Brain microvascular endothelial cell (primary cell): ENCODE results near the gene DONSON.

ENCODE experiments used
- DNase-seq: peaks from one replicate; pipeline ENCODE4 v3.0.0-alpha.2; 2020
- H3K27ac ChIP-seq: fragments of 250-450 bp; sonication (Bioruptor Pico); 2 replicates; pipeline ENCODE4 v1.5.1; 2020; ENCODE audit warnings: mild to moderate bottlenecking, moderate library complexity
- H3K27me3 ChIP-seq: fragments of 250-450 bp; sonication (Bioruptor Pico); replicated peaks from 2 replicates; pipeline ENCODE4 v1.5.1; 2020; ENCODE audit warnings: mild to moderate bottlenecking
- H3K36me3 ChIP-seq: fragments of 250-450 bp; sonication (Bioruptor Pico); replicated peaks from 2 replicates; pipeline ENCODE4 v1.5.1; 2020; ENCODE audit warnings: mild to moderate bottlenecking
- H3K4me3 ChIP-seq: 2 replicates; pipeline ENCODE4 v1.5.1; 2011; ENCODE audit warnings: low read depth, mild to moderate bottlenecking, control low read depth, low read length, moderate library complexity
- in situ Hi-C: cut with HindIII; loops from 2 replicates; pipeline ENCODE4 v1.10.0; 2017; ENCODE audit warnings: low sequenced_read_pairs, low pct_ligation_motif_present
- TF ChIP-seq, protein P1 (sequence below): IDR thresholded peaks from 2 replicates; pipeline ENCODE4 v1.5.1; 2011; ENCODE audit warnings: low read depth, mild to moderate bottlenecking, moderate library complexity, low read length, control low read depth, inconsistent platforms; ENCODE audit errors: missing control alignments

Gene DONSON

DNA sequence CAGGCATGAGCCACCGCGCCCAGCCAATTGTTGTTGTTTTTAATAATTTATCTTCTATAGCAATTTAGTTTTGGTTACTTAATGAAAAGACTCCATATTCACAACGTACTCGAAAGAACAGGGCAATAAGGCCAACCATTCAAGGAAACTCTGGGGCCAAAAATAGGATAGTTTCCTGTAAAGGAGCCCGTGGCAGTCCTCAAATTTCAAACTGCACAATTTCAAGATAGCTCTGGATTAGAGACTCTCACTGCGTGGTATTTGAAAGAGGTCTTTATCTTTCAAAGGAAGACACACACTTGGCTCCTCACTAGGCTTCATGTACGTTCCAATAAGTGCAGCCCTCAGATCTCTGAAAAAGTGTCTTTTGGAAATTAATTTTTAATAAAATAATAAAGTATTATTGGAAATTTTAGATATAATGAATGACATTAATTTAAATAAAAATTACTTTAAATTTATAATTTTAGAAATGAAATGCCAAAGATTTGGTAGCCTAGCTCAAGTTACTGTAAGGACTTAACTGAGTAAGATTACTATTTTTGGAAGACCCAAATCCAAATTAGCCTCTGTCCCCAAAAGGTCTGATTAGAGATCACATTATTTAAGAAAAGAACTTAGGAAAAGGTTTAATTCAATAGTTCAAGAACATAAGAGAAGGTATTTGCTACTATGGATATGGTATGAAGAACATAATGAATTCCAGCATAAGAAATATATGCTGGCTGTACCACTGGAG, 22.7 kb upstream of the DONSON start:
- TF ChIP-seq, protein P1, sequence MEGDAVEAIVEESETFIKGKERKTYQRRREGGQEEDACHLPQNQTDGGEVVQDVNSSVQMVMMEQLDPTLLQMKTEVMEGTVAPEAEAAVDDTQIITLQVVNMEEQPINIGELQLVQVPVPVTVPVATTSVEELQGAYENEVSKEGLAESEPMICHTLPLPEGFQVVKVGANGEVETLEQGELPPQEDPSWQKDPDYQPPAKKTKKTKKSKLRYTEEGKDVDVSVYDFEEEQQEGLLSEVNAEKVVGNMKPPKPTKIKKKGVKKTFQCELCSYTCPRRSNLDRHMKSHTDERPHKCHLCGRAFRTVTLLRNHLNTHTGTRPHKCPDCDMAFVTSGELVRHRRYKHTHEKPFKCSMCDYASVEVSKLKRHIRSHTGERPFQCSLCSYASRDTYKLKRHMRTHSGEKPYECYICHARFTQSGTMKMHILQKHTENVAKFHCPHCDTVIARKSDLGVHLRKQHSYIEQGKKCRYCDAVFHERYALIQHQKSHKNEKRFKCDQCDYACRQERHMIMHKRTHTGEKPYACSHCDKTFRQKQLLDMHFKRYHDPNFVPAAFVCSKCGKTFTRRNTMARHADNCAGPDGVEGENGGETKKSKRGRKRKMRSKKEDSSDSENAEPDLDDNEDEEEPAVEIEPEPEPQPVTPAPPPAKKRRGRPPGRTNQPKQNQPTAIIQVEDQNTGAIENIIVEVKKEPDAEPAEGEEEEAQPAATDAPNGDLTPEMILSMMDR, result no peak
- DNase-seq, result no peak
- Histone ChIP-seq H3K4me3 (no peak overlapping the region), H3K27me3 (no peaks in the 10 kb centered on the region), H3K36me3 (peaks cover 10% of the 10 kb centered on the region), H3K27ac (no peak overlapping the region)
- in situ Hi-C loops, result no loop called here

DNA sequence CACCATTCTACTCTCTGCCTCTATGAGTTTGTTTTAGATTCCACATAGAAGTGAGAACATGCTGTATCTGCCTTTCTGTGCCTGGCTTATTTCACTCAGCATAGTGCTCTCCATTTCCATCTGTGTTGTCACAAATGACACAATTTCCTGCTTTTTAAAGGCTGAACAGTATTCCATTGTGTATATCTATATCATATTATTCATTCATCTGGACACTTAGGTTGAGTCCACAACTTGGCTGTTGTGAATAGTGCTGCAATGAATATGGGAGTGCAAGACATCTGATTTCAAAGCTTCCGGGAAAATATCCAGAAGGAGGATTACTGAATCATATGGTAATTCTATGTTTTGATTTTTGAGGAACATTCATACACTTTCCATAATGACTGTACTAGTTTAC, 20.1 kb upstream of the DONSON start:
- Histone ChIP-seq H3K4me3 (no peak overlapping the region), H3K36me3 (peaks cover 19% of the 10 kb centered on the region), H3K27me3 (no peaks in the 10 kb centered on the region), H3K27ac (no peak overlapping the region)
- in situ Hi-C loops, result no loop called here
- DNase-seq, result no peak
- TF ChIP-seq, protein P1, result no peak

DNA sequence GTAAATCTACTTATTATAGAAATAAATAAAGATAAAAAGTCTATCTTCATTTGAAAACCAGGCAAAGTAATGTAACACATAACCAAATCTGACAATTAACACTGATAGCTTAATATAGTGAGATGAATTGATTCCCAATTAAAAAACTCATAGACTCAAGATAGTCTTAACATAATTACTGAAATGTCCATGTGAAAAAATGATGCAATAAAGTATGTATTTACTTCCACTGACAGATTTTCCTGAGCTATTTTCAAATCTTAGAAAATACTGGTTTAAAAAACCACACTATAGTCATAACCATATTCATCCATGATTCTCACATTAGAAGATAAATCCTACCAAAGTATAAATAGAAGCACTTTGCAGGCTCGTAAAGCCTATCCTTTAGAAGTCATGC, 9.6 kb upstream of the DONSON start:
- TF ChIP-seq, protein P1, result no peak
- in situ Hi-C loops, result no loop called here
- DNase-seq, result no peak
- Histone ChIP-seq H3K36me3 (peaks cover 24% of the 10 kb centered on the region), H3K4me3 (no peak overlapping the region), H3K27me3 (no peaks in the 10 kb centered on the region), H3K27ac (no peak overlapping the region)

DNA sequence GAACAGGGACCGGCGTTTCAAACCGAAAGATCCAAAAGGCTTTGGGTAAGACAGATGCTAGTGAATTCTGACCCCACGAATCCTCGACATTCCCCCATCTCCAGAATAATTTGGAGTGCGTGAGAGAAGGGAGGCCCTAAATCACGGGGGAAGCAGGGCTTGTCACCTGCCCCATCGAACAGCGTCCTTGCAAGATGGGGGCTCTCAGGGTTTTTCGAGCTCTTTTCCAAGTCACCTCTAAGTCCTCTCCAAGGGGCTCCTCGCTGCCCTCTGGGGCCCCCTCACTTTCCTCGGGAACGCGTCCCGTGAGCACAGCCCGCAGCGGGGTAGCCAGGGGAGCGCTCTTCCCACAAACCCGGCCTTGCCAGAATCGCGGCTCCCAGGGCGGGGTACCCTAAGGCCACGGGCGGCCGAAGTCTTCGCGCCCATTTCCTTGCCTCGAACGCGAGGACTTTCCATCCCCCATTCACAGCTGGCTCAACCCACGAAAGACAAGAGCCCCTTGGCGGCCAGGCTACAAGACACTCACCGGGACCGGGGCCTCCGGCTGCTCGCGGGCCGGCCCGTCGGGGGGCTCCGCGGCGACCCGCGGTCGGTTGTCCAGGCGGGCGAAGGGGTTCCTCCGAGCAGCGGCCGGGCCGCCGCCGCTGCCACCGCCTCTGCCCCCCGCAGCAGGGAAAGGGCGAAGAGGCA, 546 bp downstream of the DONSON start:
- peak overlapping the region; percentile 81 for H3K27ac ChIP-seq
- in situ Hi-C loops, result no loop called here
- H3K27me3 ChIP-seq, result no peaks in the 10 kb centered on the region
- peak overlapping the region; percentile 86 for H3K4me3 ChIP-seq
- TF ChIP-seq, protein P1, result no peak
- peak; percentile 10 for DNase-seq
- no peaks in the 10 kb centered on the region for H3K36me3 ChIP-seq

DNA sequence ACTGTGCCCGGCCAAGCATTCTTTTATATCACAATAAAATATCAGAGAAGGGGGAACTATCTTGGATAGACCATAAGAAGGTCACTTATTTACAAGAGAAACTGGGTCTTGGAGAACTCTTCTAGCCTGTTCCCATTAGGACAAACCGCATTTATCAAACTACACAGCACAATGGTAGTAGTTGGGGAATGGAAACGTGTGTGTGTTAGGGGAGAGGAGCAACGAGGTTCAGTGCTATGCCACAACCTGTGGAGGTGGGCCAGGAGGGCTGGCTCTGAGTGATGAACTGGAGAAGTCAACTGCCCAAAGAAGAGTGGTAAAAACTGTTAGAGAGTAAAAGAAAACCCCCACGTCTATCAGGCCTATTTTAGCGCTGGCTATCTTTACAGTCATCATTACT, 1.6 kb downstream of the DONSON start:
- no peaks in the 10 kb centered on the region for H3K27me3 ChIP-seq
- no peaks in the 10 kb centered on the region for H3K36me3 ChIP-seq
- no peak for DNase-seq
- in situ Hi-C loops, result no loop called here
- no peak overlapping the region for H3K27ac ChIP-seq
- H3K4me3 ChIP-seq, result peak overlapping the region; percentile 20
- TF ChIP-seq, protein P1, result no peak
